ENCODE measurements around the gene GPC5.

The GPC5 gene

DNA sequence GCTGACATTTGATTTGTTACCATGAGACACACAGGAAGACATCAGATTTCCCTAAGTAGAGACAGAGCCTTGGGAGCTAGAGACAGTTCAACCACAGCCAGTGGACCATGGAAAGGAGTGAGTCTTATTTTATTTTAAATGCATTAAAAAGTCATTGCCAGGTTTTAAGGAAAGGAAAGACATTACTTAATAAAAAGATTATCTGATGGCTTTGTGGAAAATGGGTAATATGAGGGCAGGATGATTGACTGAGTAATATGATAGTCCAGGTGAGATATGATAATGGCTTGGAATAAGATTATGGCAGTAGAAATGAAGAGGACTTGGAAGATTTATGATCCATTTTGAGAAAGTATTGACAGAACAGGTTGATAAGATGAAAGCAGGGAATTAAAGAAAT, 580.1 kb downstream of the GPC5 start:
- DNase-seq (ENCODE audit: low spot score), result no peak

DNA sequence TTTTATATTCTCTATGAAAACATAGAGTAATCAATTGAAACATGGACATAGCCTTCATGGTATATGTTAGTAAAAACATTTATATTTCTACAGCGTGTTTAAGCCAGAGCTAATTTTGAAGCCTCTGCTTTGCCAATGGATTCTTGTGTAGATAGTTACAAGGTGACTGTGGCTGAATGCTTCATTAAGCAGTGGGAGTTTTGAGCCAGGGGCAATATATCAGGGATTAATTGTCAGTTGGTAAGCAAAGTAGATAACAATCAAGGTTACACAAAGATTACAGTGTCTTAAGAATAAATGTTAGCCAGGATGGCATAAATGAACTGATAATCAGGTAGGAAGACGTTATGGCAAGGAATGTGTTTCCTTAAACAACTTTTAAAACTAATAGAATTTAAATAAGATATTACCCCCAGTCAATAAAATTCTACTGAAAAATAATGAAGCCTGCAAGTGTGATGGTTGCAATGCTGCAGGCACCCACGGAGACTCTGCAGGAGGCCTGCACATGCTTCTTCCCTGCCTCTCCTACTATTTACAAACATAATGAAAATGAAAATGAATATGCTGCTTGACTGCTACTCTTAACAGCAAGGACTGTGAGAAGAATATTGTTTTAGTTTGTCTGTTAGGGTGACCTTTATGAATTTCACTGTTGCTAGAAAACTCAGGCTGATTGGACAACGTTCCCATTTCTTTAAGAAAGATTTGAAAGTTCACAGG, 588.5 kb downstream of the GPC5 start:
- DNase-seq (ENCODE audit: low spot score), result no peak

DNA sequence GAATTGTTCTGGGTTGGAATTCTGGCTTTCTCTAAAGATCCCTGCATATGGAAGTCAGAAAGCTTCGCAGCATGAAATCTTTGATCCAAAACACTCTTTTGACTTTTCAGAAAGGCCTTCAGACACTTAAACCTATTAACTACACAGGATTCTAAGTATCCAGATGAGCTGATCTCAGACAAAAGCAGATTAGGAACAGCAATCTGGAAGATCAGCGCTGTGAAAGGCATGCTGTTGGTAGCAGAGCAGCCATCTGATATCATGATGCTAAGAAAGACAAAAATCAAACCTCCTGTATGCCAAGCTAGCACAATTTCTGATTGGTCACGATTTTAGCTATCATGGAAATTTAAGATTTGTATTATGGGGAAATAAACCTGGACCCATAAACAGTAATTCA, 589.9 kb downstream of the GPC5 start:
- DNase-seq (ENCODE audit: low spot score), result no peak

DNA sequence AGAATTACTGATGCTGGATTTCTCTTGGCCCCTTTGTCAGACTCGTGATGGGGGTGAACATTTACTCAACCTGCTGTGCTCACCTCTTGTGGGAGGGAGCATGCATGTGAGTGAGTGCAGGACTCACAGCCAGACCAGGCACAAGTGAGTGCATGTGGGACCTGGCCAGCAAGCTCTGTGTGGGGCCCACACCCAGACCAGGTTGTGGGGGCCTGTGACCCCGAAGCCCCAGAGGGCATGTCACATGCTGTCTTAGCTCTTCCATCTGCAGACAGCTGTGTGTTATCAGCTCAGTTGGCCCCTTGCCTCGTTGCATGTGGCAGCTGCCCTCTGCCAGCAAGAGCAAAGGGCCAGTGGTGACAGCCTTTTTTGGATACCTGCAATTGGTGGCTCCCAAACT, 614.4 kb downstream of the GPC5 start:
- no peak for DNase-seq (ENCODE audit: low spot score)

DNA sequence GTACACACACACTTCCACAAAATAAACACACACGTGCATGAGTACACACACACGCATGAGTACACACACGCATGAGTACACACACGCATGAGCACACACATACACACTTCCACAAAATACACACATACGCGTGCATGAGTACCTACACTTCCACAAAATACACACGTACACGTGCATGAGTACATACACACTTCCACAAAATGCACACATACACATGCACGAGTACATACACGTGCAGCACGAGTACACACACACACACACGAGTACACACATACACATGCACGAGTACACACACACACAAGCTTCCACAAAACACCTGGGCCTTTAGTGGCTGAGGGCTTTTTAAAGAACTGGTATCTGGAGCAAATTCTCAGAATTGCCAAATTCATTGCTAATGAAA, 619.3 kb downstream of the GPC5 start:
- no peak for DNase-seq (ENCODE audit: low spot score)

DNA sequence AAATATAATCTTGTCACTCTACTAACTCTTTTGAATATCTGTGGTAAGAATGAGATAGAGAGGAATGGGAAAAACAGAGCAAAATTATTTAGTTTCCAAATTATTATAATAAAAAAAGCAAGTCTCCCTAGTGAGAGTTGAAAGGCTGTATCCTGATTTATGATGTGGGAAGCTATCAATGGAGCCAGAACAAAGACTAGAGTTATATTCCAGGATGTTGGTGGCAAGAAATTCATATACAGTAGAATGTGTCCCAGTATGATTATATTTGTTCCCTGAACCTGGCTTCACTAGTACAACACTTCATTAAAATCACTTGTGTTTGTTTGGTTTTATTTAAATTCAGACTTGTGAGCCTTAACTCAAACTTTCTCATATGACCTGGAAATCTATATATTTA, 630.3 kb downstream of the GPC5 start:
- no peak for DNase-seq (ENCODE audit: low spot score)

DNA sequence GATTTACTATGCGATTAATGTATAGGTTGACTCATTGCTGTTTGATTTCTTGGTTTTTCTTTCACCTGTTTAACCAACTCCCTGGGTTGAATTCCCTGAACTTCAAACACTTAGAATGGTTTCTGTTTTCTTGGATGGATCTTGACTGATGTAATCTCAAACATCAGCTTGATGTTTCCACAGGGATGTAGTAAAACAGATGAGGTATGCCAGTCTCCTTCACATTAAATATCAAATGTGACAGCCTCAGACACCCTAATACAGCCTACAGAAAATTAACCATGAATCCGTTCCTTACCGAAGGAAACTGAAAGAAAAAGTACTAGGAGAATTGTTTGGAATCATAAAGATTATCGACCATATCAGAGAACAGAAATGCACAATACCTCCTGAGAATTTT, 631.2 kb downstream of the GPC5 start:
- DNase-seq (ENCODE audit: low spot score), result no peak

DNA sequence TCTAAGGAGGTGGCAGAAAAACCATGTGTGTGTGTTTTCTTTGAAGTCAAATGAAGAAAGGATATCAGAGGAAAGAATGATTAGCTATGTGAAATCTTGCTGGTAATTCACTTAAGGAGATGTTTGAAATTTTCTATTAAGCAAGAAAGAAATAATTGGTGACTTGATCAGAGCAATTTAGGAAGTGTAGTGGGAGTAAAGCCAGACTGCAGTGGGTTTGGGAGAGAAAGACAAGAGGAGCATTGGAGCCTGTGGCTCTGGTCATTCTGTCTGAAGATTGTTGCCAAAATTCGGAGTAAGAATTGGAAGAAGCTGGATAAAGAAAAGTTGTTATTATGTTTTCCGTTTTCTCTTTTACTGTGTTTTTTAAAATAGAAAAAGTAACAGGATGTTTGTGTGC, 640.5 kb downstream of the GPC5 start:
- no peak for DNase-seq (ENCODE audit: low spot score)

DNA sequence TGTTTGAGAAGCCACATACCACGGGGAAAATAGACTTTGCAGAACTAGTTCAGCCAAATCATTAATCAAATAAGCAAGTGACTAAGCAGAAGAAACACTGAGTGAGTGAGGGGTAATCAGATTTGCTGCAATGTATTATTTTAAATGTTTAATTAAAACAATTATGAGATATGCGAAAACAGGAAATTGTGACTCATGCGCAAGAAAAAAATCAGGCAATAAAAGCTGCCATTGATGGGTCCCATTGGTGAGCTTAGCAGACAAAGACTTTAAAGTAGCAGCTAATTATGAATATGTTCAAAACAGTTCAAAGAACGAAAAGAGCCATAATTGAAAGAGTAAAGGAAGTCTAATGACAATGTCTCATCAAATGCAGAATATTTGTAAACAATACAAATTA, 644.1 kb downstream of the GPC5 start:
- no peak for DNase-seq (ENCODE audit: low spot score)

DNA sequence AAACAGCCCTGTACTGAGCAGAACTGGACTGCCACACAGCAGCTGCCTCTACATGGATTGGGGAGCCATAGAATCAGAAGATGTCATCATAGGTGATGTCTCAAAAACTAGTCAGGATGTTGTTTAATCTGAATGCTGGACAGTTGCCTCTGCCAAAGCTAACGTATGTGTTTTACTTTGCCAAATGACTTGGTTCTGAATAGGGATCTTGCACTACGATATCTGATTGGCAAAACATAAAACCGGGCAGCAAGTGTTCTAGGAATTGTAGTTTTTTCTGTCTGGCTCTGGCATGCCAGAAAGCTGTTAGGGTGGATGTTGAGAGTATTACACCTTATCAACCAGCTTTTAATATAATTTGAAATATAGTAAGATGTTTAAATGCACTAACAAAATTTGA, 645.9 kb downstream of the GPC5 start:
- DNase-seq (ENCODE audit: low spot score), result no peak

DNA sequence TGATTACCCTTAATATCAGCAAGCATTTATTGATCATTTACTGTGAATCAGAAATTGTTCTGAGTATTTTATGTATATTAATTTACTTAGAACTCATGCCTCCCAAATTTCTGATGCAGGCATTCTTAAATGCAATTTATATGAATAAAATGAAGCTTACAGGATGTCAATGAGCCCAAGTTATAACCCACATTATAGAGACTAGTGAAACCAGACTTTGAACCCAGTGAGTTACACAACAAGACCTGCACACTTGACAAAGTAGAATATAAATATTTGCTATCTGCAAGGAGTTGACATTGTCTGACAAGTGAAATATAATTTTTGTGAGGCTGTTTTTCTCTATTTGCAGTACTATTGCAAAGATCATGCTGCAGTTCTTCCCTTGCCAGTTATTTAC, 656.0 kb downstream of the GPC5 start:
- no peak for DNase-seq (ENCODE audit: low spot score)

DNA sequence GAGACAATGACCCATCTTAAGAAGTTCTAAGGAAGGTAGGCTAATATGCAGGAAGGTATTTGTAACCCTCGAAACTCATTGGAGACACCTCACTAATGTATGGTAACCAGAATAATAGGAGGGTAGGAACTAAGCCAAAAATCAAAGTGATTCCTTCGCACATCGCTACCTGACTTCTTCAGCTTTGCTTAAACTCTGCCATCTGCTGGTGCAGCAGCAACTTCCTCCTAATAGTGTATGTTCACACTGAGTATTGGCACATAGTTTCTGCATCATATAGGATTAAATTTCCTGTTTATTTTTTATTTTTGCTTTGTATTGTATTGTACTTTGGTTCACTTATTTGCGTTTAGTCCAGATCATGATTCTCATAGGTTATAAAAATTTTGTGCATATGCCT, 676.2 kb downstream of the GPC5 start:
- DNase-seq (ENCODE audit: low spot score), result no peak

DNA sequence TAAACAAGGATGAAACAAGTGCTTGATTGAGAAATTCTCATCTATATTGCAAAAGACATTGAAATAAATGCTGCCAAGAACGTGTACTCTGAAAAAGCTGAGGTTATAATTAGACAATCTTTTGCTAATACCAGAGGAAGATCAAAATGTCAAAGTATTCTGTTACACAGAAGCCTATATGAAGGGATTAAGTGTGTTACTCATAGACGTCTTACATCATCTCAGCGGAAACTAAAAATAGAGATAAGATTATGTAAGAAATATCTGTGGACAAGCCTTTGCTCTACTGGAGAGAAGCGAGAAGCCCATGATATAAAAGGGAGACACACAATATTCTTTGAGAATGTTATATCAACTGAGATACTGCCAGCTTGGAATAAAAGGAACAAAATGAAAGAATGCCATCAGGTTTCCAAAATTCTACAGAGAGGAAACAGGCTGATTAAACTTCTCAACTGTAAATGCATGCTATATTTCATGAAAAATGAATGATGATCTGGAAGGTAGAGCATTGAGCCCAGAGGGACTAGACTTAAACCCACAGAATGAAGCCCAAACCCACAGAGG, 699.0 kb downstream of the GPC5 start:
- no peak for DNase-seq (ENCODE audit: low spot score)

DNA sequence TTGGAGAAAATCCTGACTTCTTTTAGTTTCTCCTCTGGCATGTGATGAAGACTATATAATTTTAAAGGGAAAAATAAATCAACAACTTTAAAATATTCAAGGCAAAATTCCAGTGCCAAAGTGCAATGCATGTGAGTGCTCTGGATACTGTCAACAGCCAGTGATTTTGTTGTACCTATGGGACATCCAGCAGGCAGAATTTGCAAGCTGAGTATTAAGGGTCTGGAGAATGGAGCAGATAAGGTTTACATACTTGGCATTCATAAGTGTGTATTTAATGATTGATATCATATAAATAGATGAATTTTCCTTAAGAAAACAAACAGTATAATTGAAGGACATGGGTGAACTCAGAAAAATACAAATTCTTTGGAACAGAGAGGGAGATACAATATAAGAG, 703.4 kb downstream of the GPC5 start:
- no peak for DNase-seq (ENCODE audit: low spot score)

DNA sequence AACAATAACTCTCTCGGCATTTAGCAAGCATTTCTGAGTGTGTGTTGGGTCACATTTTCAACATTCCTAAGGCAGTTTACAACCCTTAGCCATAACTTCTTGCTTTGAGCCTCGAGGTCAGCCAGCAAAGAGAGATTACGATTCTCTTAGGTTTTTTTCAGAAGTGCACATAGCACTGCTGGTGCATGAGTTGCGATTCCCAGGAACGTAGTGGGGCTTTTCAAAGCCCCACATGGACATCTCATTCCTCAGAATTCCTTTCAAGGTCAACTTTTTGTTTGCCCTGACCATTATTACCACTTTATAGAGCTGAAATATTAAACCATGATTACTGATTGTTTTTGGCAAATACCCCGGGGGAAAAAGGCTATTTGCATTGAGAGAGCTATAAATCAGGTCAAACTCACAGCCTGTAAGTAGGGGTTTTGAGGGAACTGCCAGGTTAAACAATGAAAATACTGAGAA, 705.3 kb downstream of the GPC5 start:
- DNase-seq (ENCODE audit: low spot score), result no peak

DNA sequence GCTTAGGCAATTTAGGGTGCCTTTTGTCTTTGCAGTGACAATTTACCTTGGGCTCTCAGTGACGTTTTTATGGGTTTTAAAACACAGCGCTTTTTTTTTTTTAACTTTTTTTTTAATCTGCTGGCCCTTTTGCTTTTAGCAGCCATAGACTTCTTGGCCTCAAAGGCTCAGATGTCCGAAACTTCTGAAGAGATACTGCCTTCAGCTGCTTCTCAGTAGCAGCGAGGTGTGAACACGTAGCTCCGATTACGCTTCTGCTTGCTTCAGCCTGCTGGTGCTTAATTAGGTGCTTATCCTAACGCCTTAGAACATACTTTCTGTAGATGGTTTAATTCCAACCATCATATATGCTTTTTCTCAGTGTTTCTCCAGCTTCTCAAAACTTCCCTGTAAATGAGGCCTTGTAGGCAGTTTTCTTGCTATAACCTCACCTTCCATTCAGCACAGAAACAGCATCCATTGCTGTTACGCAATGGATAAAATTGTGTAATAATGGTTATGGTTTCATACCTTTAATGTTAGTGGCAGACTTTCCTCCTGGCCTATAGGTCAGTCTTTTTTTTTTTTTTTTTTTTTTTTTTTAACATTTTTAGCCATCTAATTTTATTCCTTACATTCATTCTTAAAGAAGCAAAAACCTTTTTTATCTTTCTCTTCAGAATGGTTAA, 723.9 kb downstream of the GPC5 start:
- DNase-seq (ENCODE audit: low spot score), result no peak

DNA sequence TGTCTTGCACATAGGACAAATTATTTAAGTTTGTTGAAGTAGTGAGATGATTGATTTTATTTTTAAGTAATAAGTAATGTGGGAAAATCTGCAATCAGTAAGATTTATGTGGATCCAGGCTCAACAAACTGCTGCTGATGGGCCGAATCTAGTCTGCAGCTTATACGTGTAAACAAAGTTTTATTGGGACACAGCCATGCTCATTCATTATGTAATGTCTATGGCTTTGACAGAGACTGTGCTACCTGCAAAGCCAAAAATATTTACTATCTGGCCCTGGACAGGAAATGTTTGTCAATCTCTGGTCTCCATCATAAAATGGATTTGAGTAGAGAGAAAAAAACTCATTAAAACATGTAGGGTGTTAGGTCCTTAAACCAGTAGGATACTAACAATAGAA, 728.0 kb downstream of the GPC5 start:
- DNase-seq (ENCODE audit: low spot score), result no peak

DNA sequence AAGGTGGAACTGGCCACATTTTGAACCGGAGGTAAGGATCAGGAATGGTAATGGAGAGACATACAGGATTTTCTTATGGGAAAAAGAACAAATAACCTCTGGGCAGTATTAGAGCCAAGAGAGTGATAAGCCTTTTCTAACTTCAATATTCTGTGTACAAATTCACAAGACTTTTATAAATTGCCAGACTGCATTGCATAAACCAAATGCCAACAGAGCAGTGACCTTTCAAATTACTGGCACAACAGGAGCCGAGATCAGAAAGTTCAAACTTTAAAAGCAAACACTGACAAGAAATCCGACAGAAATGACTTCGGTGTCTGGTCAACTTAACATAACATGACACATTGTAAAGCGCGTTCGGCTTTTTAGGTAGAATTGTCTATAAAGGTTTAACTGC, 737.1 kb downstream of the GPC5 start:
- DNase-seq (ENCODE audit: low spot score), result no peak

DNA sequence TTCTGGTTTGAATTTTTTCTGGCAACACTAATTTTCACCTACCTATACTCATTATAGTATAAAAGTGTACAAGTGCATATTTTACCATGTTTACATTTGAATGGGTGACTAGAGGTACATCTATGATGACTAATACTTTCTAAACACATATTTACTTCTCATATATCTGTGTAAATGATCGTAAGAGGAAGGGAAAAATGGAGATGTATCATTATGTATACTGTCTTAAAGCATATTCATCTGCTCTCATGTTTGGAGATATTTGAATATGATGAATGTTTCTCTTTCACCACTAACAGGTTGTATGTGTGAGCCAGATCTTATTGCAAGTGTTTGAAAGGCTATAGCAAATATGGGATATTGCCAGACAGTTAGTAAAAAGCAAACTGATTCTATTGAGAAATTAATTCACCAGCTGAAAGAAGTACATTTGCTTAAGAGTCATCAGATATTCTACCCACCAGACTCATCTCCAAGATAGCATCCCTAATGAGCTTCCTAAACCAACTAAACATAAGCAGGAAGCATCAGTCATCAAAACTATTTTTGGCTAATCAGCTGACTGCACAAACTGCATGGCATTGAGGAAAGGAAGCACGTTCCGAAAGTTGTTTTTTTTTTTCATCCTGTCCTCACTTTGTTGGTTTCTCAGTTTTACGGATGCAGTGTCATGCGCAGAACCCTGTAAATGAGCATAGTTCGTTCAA, 738.2 kb downstream of the GPC5 start:
- DNase-seq (ENCODE audit: low spot score), result no peak

DNA sequence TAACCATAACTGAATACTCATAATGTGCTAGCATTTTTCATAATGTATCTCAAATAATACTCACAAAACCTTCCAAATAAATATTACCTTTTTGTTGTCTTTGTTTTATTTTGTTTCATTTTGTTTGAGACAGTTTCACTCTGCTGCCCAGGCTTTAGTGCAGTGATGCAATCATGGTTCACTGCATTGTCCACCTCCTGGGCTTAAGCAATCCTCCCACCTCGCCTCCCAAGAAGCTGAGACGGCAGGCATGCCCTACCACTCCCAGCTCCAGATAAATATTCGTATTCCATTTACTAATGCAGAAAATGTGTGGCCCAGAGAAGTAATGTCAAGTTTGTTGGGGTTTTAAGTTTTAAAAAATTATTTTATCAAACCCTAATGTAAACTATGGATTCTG, 739.1 kb downstream of the GPC5 start:
- DNase-seq (ENCODE audit: low spot score), result no peak

DNA sequence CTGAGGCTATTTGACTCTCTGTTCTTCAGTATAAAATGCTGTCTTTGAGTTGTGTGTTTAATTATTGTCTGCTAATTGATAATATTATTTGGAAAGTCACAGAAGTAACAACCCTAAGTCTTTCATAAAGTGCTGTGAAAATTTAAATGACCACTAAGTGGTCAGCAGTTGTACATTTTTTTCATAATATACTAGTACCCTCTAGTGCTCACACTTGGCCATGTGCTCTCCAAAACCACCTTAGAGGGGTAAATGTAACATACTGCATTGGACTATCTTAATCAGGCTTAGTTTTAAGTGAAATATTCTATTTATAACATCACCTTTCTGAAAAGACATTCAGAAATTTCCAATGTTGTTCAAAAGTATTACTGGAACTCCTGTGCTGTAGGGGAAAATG, 745.3 kb downstream of the GPC5 start:
- DNase-seq (ENCODE audit: low spot score), result no peak

DNA sequence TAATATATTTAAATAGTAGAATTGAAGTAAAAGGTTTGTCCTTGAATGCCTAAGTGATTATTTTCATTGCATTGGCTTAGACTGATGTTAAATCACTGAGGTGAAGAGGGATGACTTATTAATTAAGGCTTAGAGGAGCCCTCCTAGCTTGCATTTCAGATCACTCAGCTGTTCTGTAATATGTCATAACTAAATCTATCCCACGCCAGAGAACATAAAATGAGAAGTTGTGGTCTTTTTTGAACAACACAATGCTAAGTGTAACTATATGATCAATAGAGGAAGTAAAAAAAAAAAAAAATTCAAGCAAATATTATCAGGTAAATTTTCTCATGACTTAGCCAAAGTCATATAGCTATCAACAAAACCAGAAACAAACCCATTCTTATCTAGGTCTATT, 752.2 kb downstream of the GPC5 start:
- no peak for DNase-seq (ENCODE audit: low spot score)

DNA sequence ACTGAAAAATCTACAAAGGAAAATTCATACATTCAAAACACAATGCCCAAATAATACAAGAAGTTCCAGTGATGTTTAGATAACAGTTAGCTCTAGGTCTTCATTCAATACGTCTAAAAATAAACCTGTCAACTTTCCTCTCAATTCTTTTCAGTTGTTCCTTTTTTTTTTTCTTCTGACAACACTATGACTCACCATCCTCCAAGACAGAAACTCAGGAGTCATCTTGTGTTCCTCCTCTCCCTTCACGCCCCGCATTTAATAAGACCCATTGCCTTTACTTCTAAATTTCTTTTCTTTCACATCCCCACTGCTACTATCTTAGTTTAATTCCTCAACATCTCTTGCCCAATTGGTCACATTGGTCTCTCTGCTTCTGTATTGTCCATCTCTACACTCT, 759.9 kb downstream of the GPC5 start:
- DNase-seq (ENCODE audit: low spot score), result no peak

All from left forelimb (tissue), 1 donor.